Measurements from ENCODE around the gene ADGRL3.

- TF ChIP-seq CTCF (IDR thresholded peaks at IDR 0.05) (no peak), EZH2phosphoT487 (IDR thresholded peaks at IDR 0.05) (no peak)
Observed at GRCh38 chr4:61716426-61716825, 516.3 kb downstream of the ADGRL3 start.

Data from neural progenitor cell (in vitro differentiated cells).